Left lung (tissue), 10 donors: Measurements from ENCODE around the gene TCF7L2. TPM values are rescaled to one million over a fixed set of nuclear protein-coding genes. Genes with fewer than 3 reads are reported as not detected.
A peak's percentile ranks its signal among the peaks of the same experiment; 100 is the strongest.

Experiments
- ATAC-seq: fragments of 200-7000 bp; cut with Tn5 transposase; one replicate; pipeline ENCODE4 v1.9.1; 2020; ENCODE audit warnings: moderate library complexity
- DNase-seq, 4 donors: peaks; one replicate each; pipeline ENCODE4 v3.0.0-alpha.2; 2013 to 2020
- H3K27ac ChIP-seq, 2 donors: fragments of 200-600 bp; sonication (generic) in 1 of 2; one replicate each; pipeline versions ENCODE4 v1.5.0 to v1.8.0; 2020 to 2021
- H3K27me3 ChIP-seq, 2 donors: fragments of 200-600 bp; sonication (generic) in 1 of 2; one replicate each; pipeline versions ENCODE4 v1.5.0 to v1.8.0; 2020 to 2021
- H3K36me3 ChIP-seq, 2 donors: fragments of 200-600 bp; sonication (generic) in 1 of 2; one replicate each; pipeline versions ENCODE4 v1.5.0 to v1.8.0; 2020 to 2021
- H3K4me1 ChIP-seq, 2 donors: fragments of 200-600 bp; one replicate each; pipeline ENCODE4 v1.8.0; 2021
- H3K4me3 ChIP-seq, 2 donors: fragments of 200-600 bp; sonication (generic) in 1 of 2; one replicate each; pipeline versions ENCODE4 v1.5.0 to v1.8.0; 2020 to 2021; ENCODE audit warnings: mild to moderate bottlenecking in 1 of 2
- H3K9me3 ChIP-seq, 2 donors: fragments of 200-600 bp; sonication (generic) in 1 of 2; one replicate each; pipeline versions ENCODE4 v1.5.0 to v1.8.0; 2020 to 2021
- intact Hi-C, 2 donors: fragments of 100-400 bp; cut with DNase I; formaldehyde crosslinking; loops; one replicate each; pipeline versions ENCODE4 v1.11.2 to v1.14.2; 2022
- polyA plus RNA-seq, 6 donors: library from polyadenylated mRNA; unstranded; fragments of 120-200 nt; gene quantifications; one replicate each; pipeline ENCODE4 v1.2.1, GENCODE V29; 2013; ENCODE audit not compliant: insufficient read length in 6 of 6
- total RNA-seq, 2 donors: library from RNA; stranded (reverse); fragmentation: NEBNext Ultra II Directional; extraction: Animal tissue kit (Norgen Biotek cat#: 25700); gene quantifications; one replicate each; pipeline ENCODE4 v1.2.1, GENCODE V29; 2021
- TF ChIP-seq, protein P1 (sequence below), 2 donors: fragments of 200-600 bp; sonication (generic) in 1 of 2; IDR thresholded peaks; one replicate each; pipeline versions ENCODE4 v1.5.0 to v1.8.0; 2021; ENCODE audit warnings: antibody characterized with exemption in 2 of 2
- donor health status: DM: no; HTN: yes; CAD: no.
- donor health status: DM: no; HTN: no; CAD: no.

TCF7L2 gene
- total and polyA plus RNA-seq, 8 donors, result 25.1 to 54.9 (median 53.0) TPM

DNA sequence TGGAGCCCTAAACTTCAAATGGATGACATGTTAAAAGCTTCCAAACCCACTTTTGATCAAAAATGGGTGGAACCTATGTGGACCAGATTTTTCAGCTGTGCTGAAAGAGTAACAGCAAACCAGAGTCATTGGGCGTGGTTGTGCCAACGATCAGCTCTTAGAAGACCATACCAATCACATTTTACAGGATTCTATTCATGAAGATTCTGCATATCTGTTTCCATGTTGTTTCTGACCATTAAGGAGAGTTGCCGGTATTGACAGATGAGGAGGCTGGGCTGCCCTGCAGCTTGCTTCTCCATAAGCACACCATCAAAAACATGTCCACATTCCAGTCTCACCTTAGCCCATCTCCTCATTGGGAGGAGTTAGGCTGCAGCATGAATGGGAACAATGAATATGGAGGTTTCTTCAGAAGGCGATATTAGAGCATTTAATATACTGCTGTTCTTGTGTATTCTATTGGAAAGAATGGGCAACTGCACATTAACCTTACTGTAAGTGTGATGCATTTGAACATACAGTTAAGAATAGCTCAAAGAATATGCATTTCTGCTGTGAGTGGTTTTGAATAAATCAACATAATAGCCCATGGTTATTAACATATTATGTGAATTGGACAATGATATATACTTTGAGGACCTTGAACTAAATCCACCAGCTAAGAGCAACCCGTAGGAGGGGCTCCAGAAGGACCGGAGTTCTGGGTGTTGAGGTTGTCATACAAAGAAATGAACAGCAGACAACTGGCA is 116.7 kb downstream of the TCF7L2 start:
- H3K4me1 ChIP-seq, result peaks cover 0 to 13% of the 10 kb centered on the region in 2 donors
- no peak overlapping the region for H3K4me3 ChIP-seq
- H3K27ac ChIP-seq, result no peak overlapping the region

DNA sequence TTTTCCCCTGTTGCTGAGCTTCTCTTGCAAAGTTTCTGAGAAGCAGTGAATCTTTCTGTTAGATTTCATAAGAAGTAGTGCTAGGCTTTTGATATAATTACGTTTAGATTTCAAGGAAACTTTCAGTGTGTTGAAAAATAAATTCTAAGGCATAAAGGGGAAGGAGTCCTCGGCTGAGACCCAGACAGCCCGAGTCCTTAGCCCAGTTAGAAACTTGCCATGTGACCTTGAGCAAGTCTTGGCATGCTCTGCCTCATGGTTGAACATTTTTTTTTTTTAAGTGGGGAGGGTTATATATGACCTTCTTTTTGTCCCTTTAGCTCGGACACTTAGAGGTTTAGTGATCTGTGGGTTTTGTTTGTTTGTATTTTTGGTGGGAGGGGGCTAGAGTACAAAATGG is 117.5 kb downstream of the TCF7L2 start:
- Histone ChIP-seq H3K4me3 (no peak overlapping the region), H3K36me3 (peaks cover 0 to 10% of the 10 kb centered on the region in 2 donors), H3K27me3 (no peaks in the 10 kb centered on the region), H3K9me3 (no peaks in the 10 kb centered on the region), H3K27ac (no peak overlapping the region), H3K4me1 (peaks cover 0 to 15% of the 10 kb centered on the region in 2 donors)
- ATAC-seq, result peak; percentile 19
- TF ChIP-seq, protein P1, sequence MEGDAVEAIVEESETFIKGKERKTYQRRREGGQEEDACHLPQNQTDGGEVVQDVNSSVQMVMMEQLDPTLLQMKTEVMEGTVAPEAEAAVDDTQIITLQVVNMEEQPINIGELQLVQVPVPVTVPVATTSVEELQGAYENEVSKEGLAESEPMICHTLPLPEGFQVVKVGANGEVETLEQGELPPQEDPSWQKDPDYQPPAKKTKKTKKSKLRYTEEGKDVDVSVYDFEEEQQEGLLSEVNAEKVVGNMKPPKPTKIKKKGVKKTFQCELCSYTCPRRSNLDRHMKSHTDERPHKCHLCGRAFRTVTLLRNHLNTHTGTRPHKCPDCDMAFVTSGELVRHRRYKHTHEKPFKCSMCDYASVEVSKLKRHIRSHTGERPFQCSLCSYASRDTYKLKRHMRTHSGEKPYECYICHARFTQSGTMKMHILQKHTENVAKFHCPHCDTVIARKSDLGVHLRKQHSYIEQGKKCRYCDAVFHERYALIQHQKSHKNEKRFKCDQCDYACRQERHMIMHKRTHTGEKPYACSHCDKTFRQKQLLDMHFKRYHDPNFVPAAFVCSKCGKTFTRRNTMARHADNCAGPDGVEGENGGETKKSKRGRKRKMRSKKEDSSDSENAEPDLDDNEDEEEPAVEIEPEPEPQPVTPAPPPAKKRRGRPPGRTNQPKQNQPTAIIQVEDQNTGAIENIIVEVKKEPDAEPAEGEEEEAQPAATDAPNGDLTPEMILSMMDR (IDR thresholded peaks at IDR 0.05), result no peak
- intact Hi-C loops, result no loop called here
- no peak for DNase-seq

More for the DNA sequence above, 116.7 kb downstream of the TCF7L2 start:
- peaks cover 0 to 10% of the 10 kb centered on the region in 2 donors for H3K36me3 ChIP-seq
- ATAC-seq, result no peak
- DNase-seq, result no peak
- TF ChIP-seq, protein P1 (IDR thresholded peaks at IDR 0.05), result no peak
- no peaks in the 10 kb centered on the region for H3K9me3 ChIP-seq
- intact Hi-C loops, result no loop called here
- H3K27me3 ChIP-seq, result no peaks in the 10 kb centered on the region

DNA sequence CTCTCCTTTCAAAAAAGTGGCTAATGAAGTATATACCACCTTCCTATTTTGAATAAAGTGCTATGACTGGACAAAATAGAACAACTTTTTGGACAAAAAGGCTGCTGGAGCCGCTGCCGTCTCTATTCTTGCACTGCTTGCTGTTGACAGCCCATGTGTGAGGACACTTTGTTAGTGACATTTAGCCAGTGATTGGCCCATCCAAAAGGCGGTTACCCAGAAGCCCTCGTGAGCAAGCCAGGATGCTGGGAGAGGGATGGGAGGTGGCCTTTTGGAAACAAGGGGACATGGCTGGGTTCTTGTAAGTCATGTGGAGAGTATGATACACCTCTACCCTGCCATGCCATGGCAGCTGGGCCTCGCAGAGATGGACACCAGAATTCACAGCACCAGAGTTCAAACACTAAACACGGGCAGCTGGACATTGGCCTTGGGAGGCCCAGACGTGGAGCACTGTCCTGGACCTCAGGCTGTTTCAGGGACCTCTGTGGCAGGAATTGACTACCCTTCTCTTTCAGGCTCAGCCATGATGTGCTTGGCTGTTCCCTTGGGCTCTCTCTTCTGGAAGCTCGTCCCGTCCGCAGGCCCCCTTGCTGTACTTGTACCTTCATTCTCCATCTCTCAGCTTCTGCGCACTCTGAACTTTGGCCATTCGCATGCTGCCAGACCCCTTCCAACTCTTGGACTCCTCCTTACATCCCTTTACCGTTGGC is 118.3 kb downstream of the TCF7L2 start:
- H3K36me3 ChIP-seq, result peaks cover 0 to 10% of the 10 kb centered on the region in 2 donors
- DNase-seq (no peak), ATAC-seq (no peak)
- H3K27me3 ChIP-seq, result no peaks in the 10 kb centered on the region
- intact Hi-C loops, result no loop called here
- no peak overlapping the region for H3K27ac ChIP-seq
- peaks cover 0 to 15% of the 10 kb centered on the region in 2 donors for H3K4me1 ChIP-seq
- H3K9me3 ChIP-seq, result no peaks in the 10 kb centered on the region
- TF ChIP-seq, protein P1 (IDR thresholded peaks at IDR 0.05), result no peak
- H3K4me3 ChIP-seq, result no peak overlapping the region

DNA sequence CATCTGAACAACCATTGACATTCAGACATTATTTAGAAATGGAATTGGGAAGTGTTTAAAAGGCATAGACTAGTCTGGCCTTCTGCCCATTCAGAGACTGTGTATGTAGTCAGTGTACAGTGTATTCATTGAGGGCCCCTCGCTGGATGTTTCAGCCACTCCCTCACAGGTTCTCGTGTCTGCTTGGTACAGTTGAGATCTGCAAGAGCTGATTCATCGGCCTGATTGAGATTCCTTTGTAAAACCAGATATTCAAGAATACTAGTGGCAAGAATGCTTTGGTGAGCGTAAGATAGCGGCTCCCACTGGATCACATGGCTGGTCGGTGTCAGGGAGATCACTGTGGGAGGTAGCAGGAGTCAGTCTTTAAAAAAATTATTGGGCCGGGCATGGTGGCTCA is 119.5 kb downstream of the TCF7L2 start:
- ATAC-seq, result no peak
- intact Hi-C loops, result no loop called here
- H3K27ac ChIP-seq, result no peak overlapping the region

More for the DNA sequence above, 119.5 kb downstream of the TCF7L2 start:
- Histone ChIP-seq H3K4me3 (no peak overlapping the region), H3K36me3 (peaks cover 0 to 10% of the 10 kb centered on the region in 2 donors), H3K9me3 (no peaks in the 10 kb centered on the region), H3K4me1 (peaks cover 0 to 8% of the 10 kb centered on the region in 2 donors), H3K27me3 (no peaks in the 10 kb centered on the region)
- DNase-seq, result no peak
- TF ChIP-seq, protein P1 (IDR thresholded peaks at IDR 0.05), result no peak
